Measurements from ENCODE around the gene RPTOR.

- no peak for TF ChIP-seq CTCF (conservative IDR thresholded peaks at IDR 0.05; ENCODE audit: low read depth, low read length)
- no peak for TF ChIP-seq EZH2phosphoT487 (IDR thresholded peaks at IDR 0.05; ENCODE audit: borderline replicate concordance, low read length)
- TF ChIP-seq EZH2 (IDR thresholded peaks at IDR 0.05; ENCODE audit: low read length, unreplicated experiment): no peak
Measured at GRCh38 chr17:80948976-80949450, 404.4 kb downstream of the RPTOR start.
